ENCODE measurements around the gene WSB1.

- TF ChIP-seq CTCF (IDR thresholded peaks at IDR 0.05) (no peak), POLR2A (IDR thresholded peaks at IDR 0.05) (no peak)
These were observed 63.3 kb downstream of the WSB1 start for GRCh38 chr17:27357236-27357635.

Measured in lower leg skin (tissue), 3 donors.